Hepatocyte (in vitro differentiated cells): Measurements from ENCODE around the gene BACH2.

Experiments
- CTCF ChIP-seq: fragments of 200-600 bp; sonication (generic); IDR thresholded peaks from 2 replicates; pipeline ENCODE4 v1.5.1; 2016; ENCODE audit warnings: antibody characterized with exemption, mild to moderate bottlenecking; ENCODE audit not compliant: poor library complexity
- EZH2 ChIP-seq: fragments of 200-600 bp; sonication (generic); IDR thresholded peaks from 2 replicates; pipeline ENCODE4 v1.6.1; 2016; ENCODE audit warnings: antibody characterized with exemption, mild to moderate bottlenecking, borderline replicate concordance

DNA sequence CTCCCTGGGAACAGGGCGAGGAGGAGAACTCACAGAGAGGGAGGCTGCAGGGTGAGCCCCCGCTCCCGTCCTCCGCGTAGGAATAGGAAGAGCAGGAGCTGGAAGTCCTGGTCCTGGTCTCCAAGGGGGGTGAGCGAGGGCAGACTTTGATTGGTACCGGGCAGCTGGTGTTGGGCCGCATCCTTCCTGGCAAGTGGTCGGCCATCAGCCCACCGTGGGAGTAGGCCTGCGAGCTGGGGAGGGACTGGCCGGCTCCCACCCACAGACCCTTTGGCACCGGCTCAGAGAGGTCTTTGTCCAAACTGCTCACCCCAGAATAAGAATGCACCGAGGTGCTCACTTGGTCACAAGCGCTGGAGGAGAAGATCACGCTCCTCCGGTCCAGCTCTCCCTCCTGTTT lies 346.2 kb downstream of the BACH2 start:
- TF ChIP-seq CTCF (no peak), EZH2 (no peak)
